Activated CD4-positive, alpha-beta T cell treated with anti-CD3 and anti-CD28 coated beads, Interleukin-2, Interleukin-4, amounts not matched to agents 100 ng/mL and 50 ng/mL, durations not matched to agents 16 hours and 8 hours (primary cell): ENCODE measurements around the gene NR4A1.

Experiments used
- DNase-seq: peaks from one replicate; pipeline ENCODE4 v3.0.0-alpha.2; 2020; ENCODE audit warnings: low spot score

NR4A1 gene

DNA sequence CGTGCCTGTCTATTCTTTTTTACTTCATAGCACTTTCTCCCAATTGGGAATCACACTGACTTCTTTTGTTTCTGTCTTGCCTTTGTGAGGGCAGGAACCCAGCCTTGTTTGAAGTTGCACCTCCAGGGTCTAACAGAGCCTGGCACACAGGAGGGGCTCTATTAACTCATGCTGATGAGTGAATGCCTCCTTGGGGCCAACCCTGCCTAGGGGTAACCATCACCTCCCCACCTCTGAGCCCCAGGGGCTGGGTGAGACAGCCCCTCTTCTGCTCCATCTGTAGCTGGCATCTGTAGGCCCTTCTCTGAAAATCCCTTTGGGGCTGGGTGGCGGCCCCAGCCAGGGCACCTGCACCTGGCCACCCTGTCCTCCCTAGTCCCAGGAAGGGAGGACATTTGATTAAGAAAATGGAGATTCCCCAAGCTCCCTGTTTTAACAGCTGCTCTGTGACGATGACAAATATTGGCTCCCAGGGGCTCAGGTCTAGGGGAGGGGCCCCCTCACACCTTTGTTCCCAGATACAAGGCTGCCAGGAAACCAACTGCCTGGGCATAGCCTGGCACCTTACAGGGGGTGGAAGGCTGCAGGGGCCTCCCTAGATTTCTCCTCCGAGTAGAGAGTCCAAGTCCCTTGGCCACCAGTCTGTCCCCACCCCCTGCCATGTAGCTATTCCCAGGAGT is 32.7 kb upstream of the NR4A1 start:
- DNase-seq: no peak

DNA sequence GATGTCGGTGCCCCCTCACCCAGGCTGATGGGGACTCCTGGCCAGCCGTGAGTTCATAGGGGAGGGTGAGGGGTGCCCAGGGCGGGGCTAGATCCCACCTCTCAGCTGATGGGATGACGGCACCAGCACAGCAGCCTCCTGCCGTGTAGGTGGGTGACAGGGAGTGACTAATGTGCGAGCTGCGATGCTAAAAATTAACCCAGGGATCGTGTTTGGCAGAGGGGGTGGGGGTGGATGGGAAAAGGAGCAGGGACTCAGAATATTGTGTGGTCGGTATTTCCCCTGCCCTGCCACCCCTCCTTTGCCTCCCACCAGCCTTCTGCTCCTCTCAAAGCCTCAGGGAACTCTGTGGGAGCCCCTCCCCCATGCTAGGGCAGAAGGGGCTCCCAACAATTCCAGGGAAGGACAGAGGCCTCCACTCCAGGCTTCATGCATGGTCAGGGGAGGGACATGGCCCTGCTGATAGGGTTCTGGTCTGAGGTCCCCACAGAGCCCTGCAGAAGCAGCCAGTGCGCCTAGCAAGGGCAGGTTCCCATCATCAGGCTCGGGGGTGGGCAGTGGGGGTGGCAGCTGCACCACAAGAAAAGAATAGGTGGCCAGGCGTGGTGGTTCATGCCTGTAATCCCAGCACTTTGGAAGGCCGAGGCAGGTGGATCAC is 32.0 kb upstream of the NR4A1 start:
- DNase-seq: no peak

DNA sequence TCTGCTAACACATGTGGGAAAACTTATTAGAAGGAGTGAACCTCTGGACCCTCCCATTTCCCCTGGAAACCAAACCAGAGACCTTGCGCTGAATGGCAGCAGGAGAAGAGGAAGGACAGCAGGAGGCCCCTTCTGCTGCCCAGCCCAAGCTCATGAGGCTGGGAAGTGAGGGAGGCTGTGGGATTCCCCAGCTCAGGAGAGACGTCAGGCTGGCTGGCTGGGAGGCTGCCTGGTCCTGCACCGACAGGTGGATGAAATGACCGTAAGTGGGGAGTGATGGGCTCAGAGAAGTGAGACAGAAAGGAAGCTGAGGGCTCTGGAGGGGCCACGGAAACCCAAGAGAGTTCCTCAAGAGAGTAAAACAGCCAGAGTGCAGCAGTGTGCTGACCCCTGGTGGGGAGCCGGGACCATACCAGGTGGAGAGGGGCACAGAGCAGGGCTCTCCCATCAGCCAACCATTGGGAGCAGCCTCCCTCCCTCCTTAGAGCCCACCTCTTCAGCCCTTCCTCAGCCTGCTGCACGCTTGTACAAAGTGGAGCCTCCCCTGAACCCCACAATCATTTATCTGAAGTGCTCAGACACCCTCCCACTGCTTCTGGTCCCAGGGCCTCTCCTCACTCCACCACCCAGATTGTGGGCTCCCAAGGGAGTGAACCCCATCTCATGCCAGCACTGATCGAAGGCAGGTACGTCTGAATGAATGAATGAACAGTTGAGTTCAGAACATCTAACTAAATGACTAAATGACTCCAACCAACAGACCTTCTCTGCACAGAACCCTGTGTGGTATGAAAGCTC is 30.5 kb upstream of the NR4A1 start:
- no peak for DNase-seq

DNA sequence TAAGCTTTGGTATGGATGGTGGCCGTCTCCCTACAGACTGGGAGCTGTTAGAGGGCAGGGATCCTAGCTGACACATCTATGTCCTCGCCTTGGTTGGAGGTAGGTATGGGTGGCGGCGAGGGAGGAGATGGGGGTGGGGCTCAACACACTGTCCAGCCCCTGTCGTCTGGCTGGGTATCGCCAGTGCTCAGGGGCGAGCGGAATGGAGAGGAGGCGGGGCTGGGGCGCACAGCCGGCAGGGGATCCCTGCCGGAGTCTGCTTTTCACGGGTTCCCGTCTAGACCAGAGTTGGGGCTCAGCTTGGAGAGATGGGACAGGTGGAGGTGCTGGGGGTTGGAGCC is 28.4 kb upstream of the NR4A1 start:
- DNase-seq: no peak

DNA sequence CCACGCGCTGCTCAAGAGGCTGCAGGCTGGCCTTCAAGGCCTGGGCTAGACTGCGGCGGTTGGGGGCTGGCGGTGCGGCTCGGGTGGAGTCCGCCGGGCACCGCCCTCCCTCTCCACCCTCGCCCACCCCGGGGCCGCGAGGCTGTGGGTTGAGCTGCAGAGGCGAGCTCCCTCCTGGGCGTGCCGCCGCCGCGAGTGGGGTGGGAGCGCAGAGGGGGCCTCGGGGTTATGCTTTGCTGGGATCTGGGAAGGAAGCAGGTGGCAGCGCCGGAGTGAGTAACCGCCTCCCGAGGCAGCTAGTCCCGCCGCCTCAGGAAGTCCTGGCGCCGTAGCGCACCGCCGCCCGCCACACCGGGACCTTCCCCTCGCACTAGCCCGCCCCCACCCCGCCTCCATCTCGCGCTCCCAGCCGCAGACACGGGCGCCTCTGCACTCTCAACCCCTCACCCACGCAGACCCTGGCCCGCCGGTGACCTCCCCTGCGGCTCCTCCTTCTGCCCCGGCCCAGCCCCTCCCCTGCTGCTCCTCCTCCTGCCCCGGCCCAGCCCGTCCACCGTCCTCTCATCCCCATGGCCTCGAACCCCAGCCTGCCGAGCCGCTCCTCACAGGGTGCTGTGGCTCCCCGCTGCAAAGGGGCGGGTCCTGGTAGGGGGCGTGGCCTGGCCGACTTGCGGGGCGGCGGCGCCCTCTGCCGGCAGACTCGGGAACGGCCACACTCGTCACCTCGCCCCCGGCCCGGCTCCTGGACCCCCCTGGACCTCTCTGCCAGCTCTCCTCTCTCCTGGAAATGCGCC is 27.9 kb upstream of the NR4A1 start:
- DNase-seq: peak; percentile 91

DNA sequence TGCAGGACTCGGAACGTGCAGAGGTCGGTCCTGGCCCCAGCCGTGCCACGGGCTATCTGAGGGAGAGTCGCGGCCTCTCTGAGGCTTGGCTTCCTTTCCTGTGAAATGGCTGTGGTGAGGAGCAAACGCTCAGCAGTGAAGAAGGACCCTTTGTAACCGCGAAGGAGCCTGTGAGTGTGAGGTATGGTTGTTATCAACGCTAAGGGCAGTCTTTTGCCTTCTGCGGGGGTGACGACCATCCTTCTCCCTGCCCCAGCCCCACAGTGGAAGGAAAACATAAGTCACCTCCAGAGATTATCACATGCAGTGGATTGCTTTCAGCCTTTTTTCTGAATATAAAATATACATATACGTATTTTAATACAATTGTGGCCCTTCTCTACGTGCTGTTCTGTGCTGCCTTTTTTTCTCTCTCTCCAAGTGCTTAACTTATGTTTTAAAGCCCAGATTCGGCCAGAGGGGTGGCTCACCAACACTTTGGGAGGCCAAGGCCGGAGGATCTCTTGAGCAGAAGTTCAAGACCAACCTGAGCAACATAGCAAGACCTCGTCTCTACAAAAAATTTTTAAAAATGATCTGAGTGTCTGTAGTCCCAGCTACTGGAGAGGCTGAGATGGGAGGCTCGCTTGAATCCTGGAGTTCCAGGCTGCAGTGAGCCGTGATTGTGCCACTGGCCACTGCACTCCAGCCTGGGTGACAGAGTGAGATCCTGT is 27.1 kb upstream of the NR4A1 start:
- no peak for DNase-seq

DNA sequence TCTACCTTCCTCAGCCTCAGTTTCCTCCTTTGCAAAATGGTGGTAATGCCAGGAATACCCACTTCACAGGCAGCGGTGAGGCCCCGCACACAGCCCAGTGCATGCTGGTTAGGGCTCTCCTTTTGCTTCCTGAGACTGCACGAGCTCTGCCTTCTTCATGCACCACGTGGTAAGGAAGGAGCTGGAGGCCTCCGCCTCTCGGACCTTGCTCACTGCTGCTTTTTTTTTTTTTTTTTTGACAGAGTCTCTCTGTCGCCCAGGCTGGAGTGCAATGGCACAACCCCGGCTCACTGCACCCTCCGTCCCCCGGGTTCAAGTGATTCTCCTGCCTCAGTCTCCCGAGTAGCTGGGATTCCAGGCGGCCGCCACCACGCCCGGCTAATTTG is 26.4 kb upstream of the NR4A1 start:
- peak; percentile 82 for DNase-seq

DNA sequence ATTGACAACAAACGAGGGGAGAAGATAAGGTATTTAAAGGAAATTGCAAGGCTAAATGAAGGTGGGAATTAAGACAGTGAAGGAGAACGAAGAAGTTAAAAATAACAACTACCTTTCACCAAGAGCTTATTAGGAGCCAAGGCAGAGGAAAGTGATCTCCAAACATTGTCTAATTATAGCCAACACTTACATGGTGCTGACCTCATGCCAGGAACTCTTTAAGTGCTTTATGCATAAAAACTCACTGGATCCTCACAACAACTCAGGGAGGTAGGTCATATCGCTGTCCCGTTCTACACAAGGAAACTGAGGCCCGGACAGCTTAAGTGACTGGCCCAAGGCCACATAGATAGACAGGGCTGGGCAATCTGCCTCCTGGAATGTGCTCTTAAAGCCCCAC is 25.0 kb upstream of the NR4A1 start:
- DNase-seq: no peak

DNA sequence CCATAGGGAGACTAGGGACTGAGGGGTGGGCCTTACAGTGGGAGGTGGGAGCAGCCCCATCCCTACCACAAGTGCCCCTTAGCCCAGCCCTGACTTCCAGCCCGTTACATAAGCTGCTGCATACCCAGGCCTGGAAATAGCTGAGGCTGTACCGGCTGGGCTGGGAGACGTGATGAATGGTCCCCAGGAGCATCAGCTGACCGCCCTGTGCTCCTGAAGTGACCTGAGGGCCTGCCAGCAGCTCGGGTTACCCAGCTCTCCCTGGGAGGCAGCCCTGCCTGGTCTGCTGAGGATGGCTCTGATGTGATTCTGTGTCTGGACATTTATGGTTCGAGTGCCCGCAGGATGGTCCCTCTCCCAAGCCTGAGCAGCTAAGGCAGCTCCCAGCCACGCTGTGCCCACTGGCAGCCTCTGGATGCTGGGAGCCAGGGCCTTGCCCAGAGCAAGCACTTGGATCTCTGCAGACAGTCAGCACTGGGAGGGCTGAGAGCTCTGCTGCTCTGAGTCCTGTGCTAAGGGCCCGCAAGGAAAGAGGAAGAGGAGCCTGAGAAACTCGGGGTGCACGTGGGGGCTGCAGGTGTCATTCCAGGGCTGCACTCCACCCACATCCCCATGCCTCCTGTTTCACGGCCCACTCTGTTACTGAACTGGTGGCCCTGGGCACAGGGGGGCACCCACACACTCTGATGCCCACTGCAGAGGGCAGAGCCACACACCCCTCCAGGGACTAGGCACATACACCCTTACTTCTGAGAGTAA is 24.0 kb upstream of the NR4A1 start:
- no peak for DNase-seq

DNA sequence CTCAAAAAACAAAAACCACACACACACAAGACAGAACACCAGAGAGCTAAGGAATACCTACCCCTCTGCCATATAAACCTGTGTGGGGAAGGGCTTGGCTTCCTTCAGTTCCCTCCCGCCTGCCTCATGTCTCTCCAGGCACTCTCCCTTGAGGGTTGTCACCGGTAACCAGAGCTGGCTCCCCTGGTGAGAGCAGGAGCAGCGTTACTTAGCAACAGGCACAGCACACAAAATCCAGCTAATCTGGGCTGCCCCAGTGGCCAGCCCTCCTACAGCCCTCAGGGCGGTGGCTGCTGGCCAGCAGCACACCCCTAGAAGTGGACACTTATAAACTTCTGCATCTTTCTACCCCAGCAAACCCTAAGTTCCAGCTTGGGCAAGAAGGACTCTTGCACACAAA is 21.6 kb upstream of the NR4A1 start:
- DNase-seq: no peak

DNA sequence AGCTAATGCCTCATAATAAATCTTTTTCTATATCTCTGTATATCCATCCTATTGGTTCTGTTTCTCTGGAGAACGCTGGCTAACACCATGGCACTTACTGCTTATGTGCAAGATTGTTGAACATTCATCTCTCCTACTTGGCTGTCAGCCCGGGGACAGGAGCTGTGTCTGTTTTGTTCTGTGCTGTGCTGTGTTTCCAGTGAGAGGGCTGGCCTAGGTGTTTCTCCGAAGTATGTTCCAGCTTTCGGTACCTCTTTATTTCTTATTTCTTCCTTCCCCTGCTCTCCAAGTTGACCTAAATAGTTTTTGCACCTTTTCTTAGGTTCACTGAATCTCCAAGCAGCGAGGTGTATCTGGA is 18.8 kb upstream of the NR4A1 start:
- DNase-seq: no peak

DNA sequence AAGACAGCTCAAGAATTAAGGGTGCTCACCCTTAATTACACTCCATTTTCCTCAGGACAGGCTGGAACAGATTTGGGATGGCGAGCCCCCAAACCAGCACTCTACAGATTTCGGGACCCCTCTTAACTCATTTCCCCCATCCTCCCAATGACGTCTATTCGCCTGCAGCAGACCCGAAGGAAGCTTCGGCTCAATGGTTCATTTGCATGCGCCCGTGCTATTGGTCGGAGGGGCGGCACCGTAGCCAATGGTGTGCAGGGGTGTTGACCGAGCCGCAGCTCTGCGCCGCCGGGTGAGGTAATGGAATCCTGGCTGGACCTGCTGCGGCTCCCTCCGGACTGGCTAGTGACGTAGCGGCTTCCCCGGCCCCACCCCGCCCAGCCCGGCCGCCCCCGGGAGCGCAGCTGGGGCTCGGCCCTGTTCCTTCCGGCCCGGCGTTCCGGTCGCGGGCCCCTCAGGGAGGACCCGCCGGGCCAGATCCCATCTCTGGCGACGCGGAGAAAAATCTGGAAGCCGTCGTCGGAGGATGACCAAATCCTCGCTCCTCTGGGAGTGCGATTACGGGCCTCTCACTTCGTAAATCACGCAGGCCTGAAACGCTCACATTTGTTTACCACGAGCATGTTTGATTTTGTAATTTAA is 18.3 kb upstream of the NR4A1 start:
- DNase-seq: peak; percentile 92

DNA sequence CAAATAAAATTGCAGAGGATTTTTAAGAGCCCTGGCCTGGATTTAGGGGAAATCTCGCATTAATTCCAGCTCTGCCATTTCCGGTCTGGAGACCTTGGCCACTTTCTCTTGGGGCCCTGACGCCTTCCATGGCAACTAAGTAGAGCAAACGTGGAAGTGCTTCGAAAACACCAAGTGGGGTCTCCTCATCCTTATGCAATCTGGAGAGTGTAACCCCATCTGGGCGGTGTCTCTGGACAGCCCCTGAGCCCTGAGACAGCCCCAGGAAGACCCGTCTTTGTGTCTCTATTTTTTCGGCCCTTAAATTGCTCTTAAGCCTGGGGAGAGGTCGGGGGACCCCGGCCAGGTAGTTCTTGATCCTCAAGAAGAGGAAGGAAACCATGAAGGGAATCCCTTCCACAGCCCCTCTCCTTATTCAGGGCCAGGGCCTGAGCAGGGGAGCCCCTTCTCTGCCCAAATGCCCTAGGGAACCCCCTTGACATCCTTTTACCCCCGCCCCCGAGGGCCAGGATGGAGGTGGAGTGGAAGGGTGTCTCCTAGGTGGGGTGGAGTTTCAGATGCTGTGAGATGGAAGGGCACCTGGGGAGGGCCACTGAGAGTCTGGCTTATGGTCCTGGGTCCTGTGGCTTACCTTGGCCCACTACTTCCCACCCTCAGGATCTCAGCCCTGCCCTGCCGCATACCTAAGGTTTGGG is 17.6 kb upstream of the NR4A1 start:
- no peak for DNase-seq

DNA sequence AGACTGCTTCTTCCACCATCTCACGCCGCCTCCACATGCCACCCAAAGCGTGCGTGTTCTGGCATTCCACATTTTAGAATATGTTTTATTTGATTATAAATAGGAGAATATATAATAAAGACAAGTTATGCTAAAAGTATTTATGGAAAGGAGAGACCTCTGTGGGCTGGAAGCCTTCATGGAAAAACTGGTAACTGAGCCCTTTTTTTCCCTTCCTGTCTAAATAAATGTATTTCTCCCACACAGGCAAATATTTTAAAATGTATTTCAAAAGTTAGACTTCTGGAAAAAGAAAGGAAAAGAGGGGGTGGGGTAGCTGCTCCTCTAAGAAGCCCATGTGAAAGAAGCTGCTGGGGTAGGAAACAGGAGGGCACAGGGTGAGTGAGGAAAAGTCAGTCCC is 16.1 kb upstream of the NR4A1 start:
- no peak for DNase-seq

DNA sequence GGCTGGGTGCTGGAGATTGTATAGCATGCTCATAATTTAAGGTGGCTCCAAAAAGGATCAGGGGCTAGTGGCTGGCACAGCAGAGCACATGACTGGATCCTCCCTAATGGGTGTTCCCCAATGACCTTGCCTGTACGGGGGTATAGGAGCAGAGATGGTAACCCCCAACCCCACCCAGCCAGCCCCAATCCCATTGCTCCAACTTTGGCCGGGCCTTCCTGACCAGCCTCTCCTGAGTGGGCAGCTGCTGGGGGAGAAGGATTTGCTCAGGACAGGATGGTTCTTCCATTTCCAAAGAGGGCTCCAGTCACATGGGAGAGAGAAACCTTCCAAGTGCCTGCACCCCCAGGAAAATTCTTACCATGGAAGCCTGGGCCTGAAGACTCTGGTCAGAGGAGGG is 15.3 kb upstream of the NR4A1 start:
- DNase-seq: no peak

DNA sequence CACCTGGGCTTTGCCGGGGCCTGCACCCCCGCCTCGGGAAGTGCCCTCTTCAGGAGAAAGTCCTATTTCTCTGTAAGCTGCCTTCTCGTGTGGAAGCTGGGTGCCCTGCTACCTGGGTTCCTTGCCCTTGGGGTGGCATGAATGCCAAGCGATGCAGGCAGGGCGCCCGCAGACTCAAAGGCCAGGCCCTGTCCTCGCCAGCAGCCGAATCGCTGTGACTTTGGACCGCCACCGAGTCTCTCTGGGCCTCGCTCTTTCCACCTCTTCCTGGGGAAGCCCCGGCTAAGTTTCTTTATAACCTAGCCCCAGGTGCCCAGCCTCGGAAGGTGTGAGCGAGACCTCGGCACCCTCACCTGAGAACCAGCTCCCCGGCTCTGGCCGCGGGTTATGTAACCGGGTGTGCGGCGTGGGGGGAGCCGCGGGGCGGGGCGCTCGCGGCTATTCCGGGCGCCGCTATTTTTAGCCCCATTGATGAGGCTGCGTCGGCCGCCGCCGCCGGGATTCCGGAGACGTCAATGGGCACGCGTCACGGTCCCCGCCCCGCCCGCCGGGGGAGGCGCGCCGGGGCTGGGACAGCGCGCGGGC is 14.6 kb upstream of the NR4A1 start:
- peak; percentile 64 for DNase-seq

DNA sequence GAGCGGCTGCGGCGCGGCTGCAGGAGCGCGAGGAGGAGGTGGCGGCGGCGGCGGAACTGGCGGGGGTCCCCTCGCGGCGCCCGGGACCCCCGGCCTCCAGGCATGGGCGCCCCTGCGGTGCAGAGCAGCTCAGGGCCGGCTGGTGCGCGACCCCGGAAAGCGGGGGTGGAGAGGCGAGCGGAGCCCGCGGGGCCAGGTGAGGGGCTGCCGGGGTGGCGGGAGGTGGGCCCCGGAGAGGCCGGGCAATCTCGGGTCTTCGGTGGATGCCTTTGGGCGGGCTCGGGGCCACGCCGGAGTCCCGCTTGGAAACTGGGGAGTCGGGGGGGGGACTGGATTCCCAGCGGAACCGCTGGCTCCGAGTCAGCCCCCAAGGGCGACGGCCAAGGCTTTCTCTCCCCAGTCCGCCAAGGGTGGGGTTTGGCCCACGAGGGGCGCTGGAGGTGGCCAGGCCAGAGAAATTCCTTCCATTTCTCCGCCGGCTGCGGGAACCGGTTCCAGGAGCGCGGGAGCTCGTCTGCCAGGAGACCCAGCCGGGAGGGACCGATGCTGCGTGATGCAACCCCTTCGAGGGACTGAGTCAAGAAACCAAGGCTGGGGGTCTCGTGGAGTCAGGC is 13.9 kb upstream of the NR4A1 start:
- DNase-seq: no peak

DNA sequence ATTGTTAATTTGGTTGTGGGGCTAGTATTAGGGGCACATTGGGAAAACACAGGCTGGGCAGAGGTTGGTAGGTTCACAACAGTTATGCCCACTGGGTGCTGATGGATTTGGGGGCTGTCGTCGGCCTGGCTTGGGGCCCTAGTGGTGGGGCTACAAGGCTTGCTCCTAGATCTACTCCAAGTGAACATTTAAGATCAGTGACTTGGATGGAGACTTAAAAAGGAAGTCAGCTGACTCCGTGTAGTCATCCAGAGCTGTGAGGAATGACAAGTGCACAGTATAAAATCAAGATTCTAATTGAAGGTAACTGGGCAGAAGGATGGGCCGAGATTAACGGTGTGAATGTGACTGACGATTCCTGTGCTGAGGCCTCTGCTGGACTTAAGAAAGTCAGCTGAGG is 12.8 kb upstream of the NR4A1 start:
- no peak for DNase-seq

DNA sequence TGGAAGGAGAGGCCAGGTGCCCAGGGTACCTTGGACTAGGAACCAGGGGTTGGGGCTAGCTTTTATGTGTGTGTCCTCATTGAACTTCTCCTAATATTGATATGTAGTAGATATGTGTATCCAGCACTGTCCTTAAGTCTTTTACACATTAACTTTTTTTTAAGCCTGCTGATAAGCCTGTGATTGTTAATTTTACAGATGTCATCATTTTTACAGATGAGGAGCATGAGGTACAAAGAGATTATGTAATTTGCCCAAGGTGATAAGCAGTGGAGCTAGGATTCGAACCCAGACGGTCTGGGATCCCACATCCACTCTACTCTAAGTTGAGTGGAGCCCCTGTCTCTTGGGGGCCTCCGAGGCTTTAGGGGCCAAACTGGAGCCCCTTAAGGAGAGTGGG is 10.2 kb upstream of the NR4A1 start:
- no peak for DNase-seq
